Stimulated activated CD8-positive, alpha-beta memory T cell treated with anti-CD3 and anti-CD28 coated beads, Interleukin-4, amount 100 ng/mL, for 24 hours (primary cell): ENCODE results near the gene NR1D1.

ENCODE experiments used
- DNase-seq: peaks from one replicate; pipeline ENCODE4 v3.0.0-alpha.2; 2020; ENCODE audit warnings: low read depth

The NR1D1 gene

DNA sequence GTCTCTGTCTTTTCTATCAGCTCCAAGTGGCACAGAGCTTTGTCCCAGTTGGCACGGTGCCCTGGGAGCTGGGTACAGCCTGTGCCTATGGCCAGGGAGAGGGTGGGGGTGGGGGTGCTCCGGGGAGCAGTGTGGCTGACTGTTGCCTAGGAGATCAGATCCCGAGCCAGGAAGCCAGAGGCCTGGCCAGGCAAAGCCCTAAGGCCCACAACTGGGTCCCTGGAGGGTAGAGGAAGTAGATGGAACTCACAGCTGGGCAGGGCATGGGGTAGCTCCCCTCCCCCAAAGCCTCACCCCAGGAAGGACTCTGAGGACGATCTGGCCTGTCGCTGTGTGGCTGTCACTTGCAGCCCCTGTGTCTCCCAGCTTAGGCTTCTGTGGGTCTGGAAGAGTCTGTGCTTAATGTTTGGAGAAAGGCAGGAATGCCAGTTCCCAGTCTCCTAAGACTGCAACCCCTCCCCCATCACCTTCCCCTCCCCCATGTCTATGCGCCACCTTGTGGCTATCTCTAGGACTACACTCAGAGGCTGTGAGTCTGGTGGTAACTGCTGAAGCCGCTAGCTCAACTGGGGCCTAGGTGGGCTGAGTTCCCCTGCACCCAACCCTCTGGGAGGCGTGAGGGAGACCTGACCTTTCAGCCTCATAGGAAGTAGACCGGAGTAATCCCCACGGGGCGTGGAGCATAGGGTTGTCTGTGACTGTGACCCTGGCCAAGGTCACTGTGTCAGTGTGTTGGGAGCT is 25.0 kb downstream of the NR1D1 start:
- no peak for DNase-seq

DNA sequence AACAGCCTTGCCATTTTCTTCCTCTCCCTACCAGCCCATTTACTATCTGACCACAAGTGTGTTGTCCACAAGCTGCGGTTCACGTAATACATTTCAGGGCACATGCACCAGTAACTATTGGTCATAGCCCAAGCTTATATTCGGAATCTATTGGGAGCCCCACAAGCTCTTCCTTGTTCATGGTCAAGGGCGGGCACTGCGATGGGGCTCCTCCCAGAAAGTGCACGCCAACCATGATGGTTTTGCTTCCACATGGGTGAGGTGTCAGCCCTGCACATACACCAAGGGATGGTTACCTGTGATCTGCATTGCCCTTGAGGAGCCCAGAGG is 25.6 kb downstream of the NR1D1 start:
- no peak for DNase-seq

DNA sequence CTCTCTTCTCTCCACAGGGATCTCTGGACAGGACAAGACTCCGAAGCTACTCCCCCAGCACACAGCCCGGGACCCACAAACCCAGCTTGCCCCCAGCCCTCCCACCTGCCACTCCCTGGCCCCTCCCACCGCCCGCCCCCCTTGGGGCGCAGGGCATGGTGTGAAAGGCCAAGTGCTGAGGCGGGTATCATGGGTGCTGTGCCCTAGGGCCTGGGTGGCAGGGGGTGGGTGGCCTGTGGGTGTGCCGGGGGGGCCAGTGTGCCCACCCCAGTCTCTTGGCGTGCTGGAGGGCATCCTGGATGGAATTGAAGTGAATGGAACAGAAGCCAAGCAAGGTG is 26.2 kb downstream of the NR1D1 start:
- no peak for DNase-seq

DNA sequence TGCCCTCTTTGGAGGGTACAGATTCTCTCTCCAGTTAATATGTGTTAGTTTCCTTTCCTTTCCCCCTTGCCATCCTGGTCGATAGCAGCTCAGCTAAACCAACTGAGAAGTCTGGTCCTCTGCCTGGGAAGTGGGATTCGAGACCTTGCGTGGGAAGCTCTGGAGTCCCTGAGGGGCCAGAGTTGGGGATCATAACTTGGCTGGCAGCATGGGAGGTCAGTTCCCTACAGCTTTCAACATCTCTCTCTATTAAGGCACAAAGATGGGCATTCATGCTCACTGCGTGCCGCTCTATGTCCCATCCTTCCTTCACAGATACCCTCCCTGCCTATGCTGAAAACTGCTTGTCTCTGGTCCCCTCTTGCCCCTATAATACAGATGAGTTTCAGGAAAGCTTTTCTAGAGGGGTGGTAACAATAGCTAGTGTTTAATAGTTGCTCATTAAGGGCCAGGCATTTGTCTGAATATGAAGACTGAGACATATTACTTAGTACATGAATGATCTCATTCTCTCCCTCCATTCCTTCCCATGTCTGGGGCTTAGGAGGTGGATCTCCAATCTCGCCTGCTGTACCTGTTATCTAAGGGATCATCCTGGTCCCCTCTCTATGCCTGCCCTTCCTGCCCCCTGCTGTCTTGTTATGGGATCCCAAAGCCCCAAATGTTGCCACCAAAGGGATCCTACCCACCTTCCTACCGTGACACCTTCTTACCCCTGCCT is 26.8 kb downstream of the NR1D1 start:
- DNase-seq: no peak

DNA sequence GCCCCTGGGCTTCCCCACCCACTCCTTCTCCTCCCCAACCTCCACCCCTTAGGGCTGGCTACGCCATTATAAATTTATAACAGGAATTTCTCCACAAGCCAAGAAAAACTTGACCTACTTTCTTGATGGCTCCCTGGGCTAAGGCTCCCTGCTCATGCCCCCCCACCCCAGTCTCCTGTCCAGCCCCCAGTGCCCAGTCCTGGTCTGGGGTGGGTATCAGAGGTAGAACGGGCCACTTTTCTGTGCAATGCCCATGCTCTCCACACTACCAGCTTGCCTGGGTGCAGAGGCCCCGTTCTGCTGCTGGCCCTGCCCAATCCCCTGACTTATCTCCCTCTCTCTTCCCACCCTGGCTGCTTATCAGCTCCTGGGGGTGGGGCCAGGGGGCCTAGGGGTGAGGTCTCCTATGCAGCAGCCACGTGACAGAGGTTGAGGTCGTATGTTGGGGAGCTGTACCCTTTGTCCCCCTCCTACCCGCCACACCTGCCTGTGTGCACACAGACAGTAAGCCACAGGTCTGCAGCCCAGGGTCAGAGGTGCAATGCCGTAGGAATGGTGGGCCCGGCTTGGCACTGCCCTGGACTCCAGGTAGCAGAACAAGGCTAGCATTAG is 27.5 kb downstream of the NR1D1 start:
- no peak for DNase-seq

DNA sequence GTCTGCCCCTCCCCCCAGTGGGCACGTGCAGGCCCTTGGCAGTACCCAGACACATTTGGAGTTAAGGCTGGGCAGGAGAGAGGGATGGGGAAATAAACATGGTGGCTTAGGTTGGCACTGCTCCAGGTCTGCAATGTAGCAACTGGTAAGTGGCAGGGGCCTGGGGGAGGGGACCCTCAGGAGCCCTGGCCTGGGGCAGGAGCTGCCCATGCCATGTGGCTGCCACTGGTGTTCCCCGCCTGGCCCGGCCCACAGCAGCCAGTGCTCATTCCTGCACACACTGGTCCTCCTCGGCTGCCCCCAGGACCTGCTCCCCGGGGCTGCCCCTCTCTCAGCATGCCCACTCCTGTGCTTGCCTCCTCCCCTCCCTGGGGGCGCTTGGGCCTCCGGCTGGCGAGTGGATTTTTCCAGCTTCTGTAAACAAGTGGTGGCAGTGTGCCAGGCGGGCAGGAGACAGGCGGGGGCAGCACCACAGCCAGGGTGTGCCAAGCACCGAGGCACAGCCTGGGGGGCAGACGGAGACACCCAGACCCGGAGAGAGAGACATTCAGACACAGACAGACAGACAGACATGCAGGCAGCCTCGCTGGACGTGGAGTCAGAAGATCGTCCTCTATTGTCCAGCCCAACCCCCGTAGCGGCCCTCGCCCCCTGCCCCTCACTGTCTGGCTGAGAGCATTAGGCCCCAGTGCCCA is 28.2 kb downstream of the NR1D1 start:
- no peak for DNase-seq

DNA sequence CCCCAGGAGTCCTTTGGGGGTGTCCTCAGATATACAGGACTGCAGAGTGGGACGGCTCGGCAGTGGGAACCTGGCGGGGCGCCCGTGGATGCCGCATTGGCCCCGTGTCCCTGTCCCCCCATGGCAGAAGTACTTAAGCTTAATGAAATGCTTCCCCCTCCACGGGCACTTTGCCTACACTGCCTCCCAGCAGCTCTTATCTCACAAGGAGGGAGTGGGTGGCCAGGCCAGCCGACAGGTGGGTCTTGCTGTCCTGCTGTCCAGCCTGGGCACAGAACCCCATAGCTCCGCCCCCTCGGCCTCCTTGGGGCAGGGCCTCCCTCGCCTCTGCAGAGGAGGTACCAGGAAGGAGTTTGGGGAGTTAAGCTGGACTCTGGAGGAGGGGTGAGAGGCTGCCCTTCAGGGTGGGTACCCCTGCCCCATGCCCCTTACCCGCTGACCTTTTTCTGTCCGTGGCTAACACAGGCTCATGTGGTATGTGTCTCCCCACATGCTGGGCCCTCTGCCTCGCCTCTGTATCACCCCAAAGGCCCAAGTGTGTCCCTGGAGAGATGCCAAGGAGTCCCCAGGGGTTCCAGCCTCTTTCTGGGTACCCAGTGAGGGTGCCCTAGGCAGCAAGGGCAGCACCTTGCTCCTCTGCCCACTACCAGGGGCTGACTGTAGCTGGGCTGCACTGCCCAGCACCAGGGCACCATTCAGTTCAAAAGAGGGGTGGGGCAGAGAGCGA is 28.9 kb downstream of the NR1D1 start:
- no peak for DNase-seq

DNA sequence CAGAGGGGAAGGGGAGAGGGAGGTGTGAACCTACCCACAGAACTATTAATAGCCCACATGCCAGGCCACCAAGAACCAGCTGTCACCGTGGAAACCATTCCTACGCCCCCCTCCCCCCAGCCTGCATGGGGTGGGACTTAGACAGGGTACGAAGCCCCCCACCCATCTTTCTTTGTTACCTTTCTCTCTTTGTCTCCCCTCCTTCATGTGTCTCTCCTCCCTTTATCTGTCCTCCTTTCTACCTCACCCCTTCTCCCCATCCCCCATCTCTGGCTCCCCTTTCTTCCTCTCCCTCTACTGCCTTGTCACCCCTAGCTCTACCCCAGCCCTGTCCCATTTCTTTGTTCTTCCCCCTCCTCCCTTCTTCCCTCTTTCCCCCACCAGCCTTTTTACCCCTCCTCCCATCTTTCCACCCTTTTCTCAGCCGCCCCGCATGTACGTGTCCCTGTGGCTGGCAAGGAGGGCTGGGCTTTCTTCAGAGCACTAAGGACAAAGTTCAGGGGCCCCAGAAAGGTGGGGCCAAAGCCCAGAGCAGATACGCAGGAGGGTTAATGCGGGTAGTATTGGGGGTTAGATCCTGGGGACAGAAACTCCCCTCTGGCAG is 29.6 kb downstream of the NR1D1 start:
- DNase-seq: no peak

DNA sequence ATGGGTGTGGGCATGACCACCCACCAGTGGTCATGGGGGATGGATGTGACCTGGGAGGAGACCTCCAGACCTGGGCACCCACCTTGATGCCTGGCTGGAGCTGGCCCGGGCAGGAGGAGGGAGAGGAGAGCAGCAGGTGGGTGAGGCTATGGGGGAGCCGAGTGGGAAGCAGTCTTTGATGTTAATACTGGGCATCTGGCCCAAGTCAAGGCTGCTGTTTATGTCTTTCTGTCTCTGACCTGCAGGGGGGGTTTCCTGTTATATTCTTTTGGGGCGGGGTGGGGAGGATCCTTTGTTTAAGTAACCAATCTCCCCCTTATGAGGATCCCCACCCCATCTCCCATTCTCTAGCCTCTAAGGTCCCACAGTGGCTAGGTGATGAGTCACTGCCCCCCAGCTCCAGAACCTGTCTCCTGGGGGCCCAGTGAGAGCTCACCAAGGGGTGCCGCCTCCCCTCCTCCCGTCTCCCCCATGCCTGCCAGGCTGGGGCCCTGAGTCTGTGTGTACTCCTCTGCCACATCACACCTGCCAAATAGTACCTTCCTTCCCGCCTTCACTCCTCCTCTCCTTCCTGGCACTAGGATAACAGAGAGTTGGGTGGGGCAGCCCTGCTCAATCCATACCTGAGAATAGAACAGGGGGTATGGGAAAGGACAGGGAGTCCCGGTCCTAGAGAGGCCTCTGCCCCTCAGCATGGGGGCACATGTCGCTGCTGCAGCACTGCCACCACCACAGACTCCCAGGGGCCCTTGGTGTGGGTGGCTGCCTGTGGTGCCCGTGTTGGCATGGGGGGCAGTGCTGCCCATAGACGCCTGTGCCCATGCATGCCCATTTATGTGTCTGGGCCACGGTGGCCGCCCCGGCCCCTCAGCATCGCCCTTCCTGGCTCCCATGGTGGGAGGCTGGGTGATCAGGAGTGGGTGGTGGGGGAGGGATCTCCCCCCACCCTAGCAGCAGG is 30.4 kb downstream of the NR1D1 start:
- no peak for DNase-seq

DNA sequence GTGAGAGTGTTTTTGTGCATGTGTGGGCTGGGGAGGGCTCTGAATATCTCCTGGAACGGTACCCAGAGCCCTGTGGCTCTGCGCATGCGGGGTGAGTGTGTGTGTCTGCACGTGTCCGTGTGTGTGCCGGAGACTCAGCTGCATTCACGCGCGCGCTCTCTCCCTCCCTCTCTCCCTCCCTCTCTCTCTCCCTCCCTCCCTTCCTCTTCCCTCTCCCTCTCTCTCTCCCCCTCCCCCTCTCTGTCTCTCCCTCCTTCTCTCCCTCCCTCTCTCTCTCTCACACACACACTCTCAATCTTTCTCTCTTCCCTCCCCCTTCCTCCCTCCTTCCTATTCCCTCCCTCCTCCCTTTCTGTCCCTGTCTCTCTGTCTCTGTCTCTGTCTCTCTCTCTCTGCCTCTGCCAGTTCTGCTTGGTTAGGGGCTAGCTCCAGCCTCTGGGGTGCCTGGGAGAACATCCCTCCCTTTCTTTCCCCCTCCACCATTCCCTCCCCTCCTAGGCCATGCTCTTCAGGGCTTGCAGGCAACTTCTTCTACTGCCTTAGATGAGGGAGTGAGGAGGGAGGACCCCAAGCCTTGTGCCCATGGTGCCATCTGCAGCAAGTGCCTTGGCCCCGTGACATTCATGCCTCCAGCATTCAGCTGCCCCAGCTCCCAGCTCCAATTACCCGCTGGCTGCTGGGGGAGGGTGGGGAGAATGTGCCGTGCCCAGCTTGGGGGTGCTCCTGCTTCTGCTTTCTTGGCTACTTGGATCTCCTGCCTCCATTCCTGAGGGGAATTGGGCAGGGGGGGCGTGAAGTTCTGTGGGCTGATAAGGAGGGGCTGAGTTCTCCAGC is 31.3 kb downstream of the NR1D1 start:
- peak; percentile 76 for DNase-seq

DNA sequence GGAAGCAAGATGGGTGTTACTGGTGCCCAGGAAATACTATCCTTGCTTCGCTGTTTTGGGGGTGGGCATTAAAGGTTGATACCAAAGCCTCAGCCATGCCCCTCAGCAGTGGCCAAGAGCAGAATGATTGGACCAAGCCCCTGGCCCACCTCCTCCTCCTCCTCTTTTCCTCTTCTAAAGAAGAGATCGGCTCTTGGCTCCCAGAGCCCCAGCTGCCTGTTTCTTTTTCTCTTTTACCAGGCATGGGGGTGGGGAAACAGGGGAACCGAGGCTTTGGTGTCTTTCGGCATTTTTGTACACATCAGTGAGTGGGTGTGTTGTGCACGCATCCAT is 31.8 kb downstream of the NR1D1 start:
- no peak for DNase-seq

DNA sequence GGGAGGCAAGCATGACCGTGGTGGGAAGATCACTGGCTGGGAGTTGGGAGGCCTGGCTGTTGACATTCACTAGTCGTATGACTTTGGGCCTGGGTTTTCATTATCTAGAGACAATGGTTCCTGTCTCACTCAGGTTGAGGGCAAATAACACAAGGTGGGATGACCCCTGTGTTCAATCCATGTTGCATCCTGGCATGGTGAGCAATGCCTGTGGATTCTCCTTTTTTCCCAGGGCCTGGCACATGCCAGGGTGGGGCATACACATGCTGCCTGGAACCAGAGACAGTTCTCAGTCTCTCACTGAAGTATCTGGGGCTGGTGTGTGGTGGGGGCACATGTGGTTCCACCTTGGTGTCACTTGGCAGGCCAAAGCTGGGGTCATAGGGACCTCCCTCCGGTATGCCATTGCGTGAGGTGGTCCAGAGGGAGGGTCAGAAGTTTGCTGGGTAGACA is 32.2 kb downstream of the NR1D1 start:
- no peak for DNase-seq

DNA sequence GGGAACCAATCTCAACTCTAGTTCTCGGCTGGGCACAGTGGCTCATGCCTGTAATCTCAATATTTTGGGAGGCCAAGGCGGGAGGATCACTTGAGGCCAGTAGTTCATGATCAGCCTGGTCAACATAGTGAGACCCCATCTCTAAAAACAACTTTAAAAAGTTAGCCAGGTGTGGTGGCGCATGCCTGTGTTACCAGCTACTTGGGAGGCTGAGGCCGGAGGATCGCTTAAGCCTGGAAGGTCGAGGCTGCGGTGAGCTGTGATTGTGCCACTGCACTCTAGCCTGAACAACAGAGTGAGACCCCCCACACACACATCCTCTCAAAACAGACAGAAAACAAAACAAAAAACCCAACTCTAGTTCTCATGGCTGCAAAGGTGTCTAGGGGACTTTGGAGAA is 32.7 kb downstream of the NR1D1 start:
- DNase-seq: no peak

DNA sequence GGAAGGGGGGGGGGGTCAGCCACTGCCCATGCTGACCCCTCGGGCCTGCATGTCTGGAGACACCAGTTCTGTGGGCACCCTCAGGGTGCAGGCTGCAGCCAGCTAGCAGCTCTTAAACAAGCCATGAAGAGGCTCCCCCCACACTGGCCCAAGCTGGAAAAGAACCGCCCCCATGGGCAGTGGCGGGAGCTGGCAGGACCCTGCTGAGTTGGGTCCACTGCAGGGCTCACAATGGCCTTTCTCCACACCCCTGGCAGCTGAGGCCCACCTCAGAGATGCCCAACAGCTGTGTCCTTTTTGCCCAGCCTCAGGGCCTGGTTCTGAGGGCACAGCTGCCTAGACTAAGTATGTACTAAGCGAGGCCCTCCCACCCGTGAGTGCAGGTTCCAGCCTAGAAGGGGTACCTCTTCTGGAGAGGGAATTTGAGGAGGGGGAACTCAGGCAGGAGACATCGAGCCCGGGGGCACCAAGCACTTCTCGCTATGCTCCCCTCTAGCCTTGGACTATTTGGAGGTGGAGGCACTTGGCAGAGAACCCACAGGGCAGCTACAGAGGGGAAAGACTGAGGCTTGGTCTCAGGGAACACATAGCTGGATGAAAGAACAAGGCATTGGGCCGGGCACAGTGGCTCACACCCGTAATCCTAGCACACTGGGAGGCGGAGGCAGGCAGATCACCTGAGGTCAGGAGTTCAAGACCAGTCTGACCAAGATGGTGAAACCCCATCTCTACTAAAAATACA is 34.4 kb downstream of the NR1D1 start:
- DNase-seq: no peak

DNA sequence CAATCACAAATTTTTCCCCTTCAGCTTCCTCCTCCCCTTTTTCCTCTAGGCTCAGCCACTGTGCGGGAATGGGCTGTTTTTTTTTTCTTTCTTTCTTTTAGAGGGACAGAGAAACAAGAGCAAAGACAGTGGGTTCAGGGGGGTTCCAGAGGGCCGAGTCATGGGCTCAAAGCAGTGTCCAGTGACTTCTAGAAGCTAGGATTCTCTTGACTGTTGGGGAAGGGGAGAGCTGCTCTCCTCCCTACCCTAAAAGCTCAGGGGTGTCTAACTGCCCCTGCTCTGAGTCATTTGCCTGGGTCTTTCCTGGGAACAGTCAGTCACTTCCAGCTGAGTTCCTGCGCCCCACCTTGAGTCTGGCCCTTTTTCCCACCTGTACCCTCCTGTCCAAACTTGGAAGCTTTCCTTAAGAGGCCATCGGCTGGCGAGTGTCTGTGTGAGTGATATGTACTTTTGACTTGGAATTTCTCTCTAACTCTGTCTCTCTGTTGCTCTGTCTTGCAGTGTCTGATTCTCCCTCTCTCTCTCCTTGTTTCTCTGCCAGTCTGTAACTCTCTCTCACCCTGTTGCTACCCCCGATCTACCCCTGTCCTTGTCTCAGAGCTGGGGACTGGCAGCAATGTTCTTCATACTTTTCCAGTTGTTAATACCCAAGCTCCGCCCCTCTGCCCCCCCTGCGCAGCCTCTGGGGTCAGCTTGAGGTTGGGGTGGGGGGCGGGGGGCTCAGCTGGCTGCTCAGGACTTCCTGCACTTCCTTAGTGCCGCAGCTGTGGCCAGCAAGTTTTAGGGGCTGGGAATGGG is 35.2 kb downstream of the NR1D1 start:
- DNase-seq: no peak

DNA sequence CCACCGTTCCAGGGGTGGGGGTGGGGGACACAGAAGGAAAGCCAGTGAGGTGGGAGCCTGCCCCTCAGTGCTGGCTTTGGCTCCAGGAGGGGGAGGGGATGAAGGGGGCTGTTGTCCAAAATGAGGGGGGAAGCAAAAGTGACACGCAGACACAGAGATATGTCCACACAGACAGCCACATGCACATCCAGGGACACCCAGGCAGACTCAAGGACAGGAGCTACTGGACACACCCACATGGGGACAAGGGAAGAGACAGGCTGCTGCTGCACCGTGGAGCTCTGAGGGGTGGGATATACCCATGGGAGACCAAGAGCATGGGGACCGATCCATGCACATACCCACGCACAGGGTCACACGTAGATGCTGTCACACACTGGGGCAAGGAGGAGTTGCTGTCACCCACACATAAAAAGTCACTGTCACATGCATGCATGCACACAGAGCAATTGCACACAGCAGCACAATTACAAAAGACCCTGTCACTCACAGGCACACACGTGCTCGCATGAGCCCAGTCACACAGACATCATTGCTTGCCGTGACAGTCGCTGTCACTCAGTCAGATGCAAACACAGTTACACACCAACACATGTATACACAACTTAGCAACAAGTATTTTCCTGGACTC is 36.4 kb downstream of the NR1D1 start:
- no peak for DNase-seq

DNA sequence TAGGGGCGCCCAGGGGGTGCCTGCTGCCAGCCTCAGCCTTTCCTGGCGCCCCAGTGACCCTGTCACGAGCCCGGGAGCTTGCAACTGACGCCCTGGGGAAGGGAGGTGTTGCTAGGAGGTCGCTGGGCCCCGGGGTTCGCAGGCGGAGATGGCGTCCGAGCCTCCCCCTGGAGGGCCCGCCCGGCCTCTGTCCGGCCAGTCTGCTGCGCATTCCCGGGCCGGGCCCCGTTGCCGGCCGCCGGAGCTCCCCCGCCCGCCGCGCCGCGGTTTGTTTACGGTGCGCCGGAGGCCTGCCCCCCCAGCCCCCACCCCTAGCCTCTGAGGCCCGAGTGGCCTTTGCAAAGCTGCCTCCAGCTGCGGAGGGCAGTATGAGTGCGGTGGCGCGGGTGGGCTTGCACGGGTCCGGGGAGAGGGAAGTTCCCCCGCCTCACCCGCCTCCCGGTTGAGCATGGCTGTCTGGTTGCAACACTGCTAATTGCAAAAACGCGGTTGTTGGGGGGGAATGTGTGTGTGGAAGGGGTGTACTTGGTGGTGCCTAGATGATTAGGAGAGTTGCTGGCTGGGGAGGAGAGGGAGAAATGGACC is 37.1 kb downstream of the NR1D1 start:
- no peak for DNase-seq
